Measurements from ENCODE around the gene PRR20A. TPM values are rescaled to one million over a fixed set of nuclear protein-coding genes. Genes with fewer than 3 reads are reported as not detected.
"Not testable (repeated sequence)": the region's sequence is repeated elsewhere in the genome, so short reads cannot be mapped to it uniquely, and the experiment has no call there.

Gene PRR20A
- total and polyA plus RNA-seq, 4 donors = not detected

- H3K4me1 ChIP-seq (ENCODE audit: control insufficient read depth in 1 of 2, insufficient read depth in 2 of 2, low read length in 2 of 2); H3K4me3 ChIP-seq (ENCODE audit: low read length in 2 of 2); ATAC-seq (ENCODE audit: low FRiP score); intact Hi-C loops (cut with DNase I); DNase-seq; H3K36me3 ChIP-seq (ENCODE audit: control insufficient read depth in 1 of 2, insufficient read depth in 2 of 2, low read length in 1 of 2); H3K27ac ChIP-seq (ENCODE audit: low read depth in 1 of 2, low read length in 2 of 2); H3K27me3 ChIP-seq (ENCODE audit: control insufficient read depth in 1 of 2, insufficient read depth in 2 of 2, low read length in 1 of 2); H3K9me3 ChIP-seq (ENCODE audit: control insufficient read depth, low read length): not testable (repeated sequence)
- WGBS, 2 donors = 90 to 96% methylated on average over 6 of the region's 14 CpGs
Measured at GRCh38 chr13:57148106-57148505, 7.4 kb downstream of the PRR20A start.

- intact Hi-C loops (cut with DNase I); H3K27ac ChIP-seq (ENCODE audit: low read depth in 1 of 2, low read length in 2 of 2); H3K36me3 ChIP-seq (ENCODE audit: control insufficient read depth in 1 of 2, insufficient read depth in 2 of 2, low read length in 1 of 2); H3K9me3 ChIP-seq (ENCODE audit: control insufficient read depth, low read length); DNase-seq; H3K27me3 ChIP-seq (ENCODE audit: control insufficient read depth in 1 of 2, insufficient read depth in 2 of 2, low read length in 1 of 2); ATAC-seq (ENCODE audit: low FRiP score); H3K4me1 ChIP-seq (ENCODE audit: control insufficient read depth in 1 of 2, insufficient read depth in 2 of 2, low read length in 2 of 2); H3K4me3 ChIP-seq (ENCODE audit: low read length in 2 of 2): not testable (repeated sequence)
- no CpG with 5 or more reads among the region's 22 CpGs for WGBS, 2 donors
Measured at GRCh38 chr13:57153761-57154160, 13.0 kb downstream of the PRR20A start, which contains the start of gene PRR20C. Gene PRR20C, plus strand, starts transcription at chr13:57154061. Its CDS starts 387 bp downstream, at chr13:57154448.

GRCh38 chr13:57160332-57160731, 19.6 kb downstream of the PRR20A start, which contains the start of gene PRR20D:
Gene PRR20D, plus strand, starts transcription at chr13:57160632. Its CDS starts 387 bp downstream, at chr13:57161019.
- intact Hi-C loops (cut with DNase I); H3K4me3 ChIP-seq (ENCODE audit: low read length in 2 of 2); H3K36me3 ChIP-seq (ENCODE audit: control insufficient read depth in 1 of 2, insufficient read depth in 2 of 2, low read length in 1 of 2); H3K9me3 ChIP-seq (ENCODE audit: control insufficient read depth, low read length); DNase-seq; H3K27ac ChIP-seq (ENCODE audit: low read depth in 1 of 2, low read length in 2 of 2); H3K27me3 ChIP-seq (ENCODE audit: control insufficient read depth in 1 of 2, insufficient read depth in 2 of 2, low read length in 1 of 2); ATAC-seq (ENCODE audit: low FRiP score); H3K4me1 ChIP-seq (ENCODE audit: control insufficient read depth in 1 of 2, insufficient read depth in 2 of 2, low read length in 2 of 2): not testable (repeated sequence)
- no CpG with 5 or more reads among the region's 22 CpGs for WGBS, 2 donors

GRCh38 chr13:57166897-57167296, 26.2 kb downstream of the PRR20A start, which contains the start of gene PRR20E:
Gene PRR20E, plus strand, starts transcription at chr13:57167197. Its CDS starts 387 bp downstream, at chr13:57167584.
- H3K9me3 ChIP-seq (ENCODE audit: control insufficient read depth, low read length); H3K4me1 ChIP-seq (ENCODE audit: control insufficient read depth in 1 of 2, insufficient read depth in 2 of 2, low read length in 2 of 2); ATAC-seq (ENCODE audit: low FRiP score); H3K27me3 ChIP-seq (ENCODE audit: control insufficient read depth in 1 of 2, insufficient read depth in 2 of 2, low read length in 1 of 2); H3K27ac ChIP-seq (ENCODE audit: low read depth in 1 of 2, low read length in 2 of 2); DNase-seq; H3K4me3 ChIP-seq (ENCODE audit: low read length in 2 of 2); H3K36me3 ChIP-seq (ENCODE audit: control insufficient read depth in 1 of 2, insufficient read depth in 2 of 2, low read length in 1 of 2); intact Hi-C loops (cut with DNase I): not testable (repeated sequence)
- WGBS, 2 donors = no CpG with 5 or more reads among the region's 22 CpGs

GRCh38 chr13:57191667-57192066, 50.9 kb downstream of the PRR20A start:
- no peak overlapping the region for H3K4me3 ChIP-seq (ENCODE audit: low read length in 2 of 2)
- intact Hi-C loops (cut with DNase I) = no loop called here
- WGBS, 2 donors = 73 to 87% methylated on average over 1 of the region's 1 CpG
- ATAC-seq (ENCODE audit: low FRiP score) (no peak), DNase-seq (no peak)
- H3K36me3 ChIP-seq (ENCODE audit: control insufficient read depth in 1 of 2, insufficient read depth in 2 of 2, low read length in 1 of 2) = no peaks in the 10 kb centered on the region
- H3K9me3 ChIP-seq (ENCODE audit: control insufficient read depth, low read length) = no peaks in the 10 kb centered on the region
- no peaks in the 10 kb centered on the region for H3K4me1 ChIP-seq (ENCODE audit: control insufficient read depth in 1 of 2, insufficient read depth in 2 of 2, low read length in 2 of 2)
- no peaks in the 10 kb centered on the region for H3K27me3 ChIP-seq (ENCODE audit: control insufficient read depth in 1 of 2, insufficient read depth in 2 of 2, low read length in 1 of 2)
- no peak overlapping the region for H3K27ac ChIP-seq (ENCODE audit: low read depth in 1 of 2, low read length in 2 of 2)

Other genes with a start within 250 kb of the PRR20A start
- not detected for gene PRR20B, start 6.6 kb downstream of the PRR20A start, total RNA-seq
- gene PRR20B, start 6.6 kb downstream of the PRR20A start, polyA plus RNA-seq = not detected
- gene PRR20C, start 13.1 kb downstream of the PRR20A start, total RNA-seq = not detected
- gene PRR20C, start 13.1 kb downstream of the PRR20A start, polyA plus RNA-seq = not detected
- gene PRR20D, start 19.7 kb downstream of the PRR20A start, total RNA-seq = not detected
- gene PRR20D, start 19.7 kb downstream of the PRR20A start, polyA plus RNA-seq = not detected
- not detected for gene PRR20E, start 26.3 kb downstream of the PRR20A start, total RNA-seq
- not detected for gene PRR20E, start 26.3 kb downstream of the PRR20A start, polyA plus RNA-seq

All from aorta (tissue), 5 donors.